HEK293T (cell line): Measurements from ENCODE around the gene PAQR5.

Experiments used
- L3MBTL2 ChIP-seq: fragments of 450-650 bp; conservative IDR thresholded peaks from 2 replicates; pipeline ENCODE4 v1.6.1; 2016; ENCODE audit warnings: mild to moderate bottlenecking
- SP1 ChIP-seq: fragments of 450-650 bp; IDR thresholded peaks from 2 replicates; pipeline ENCODE4 v1.6.1; 2017
- TARDBP ChIP-seq: fragments of 450-650 bp; IDR thresholded peaks from 2 replicates; pipeline ENCODE4 v1.6.1; 2016

DNA sequence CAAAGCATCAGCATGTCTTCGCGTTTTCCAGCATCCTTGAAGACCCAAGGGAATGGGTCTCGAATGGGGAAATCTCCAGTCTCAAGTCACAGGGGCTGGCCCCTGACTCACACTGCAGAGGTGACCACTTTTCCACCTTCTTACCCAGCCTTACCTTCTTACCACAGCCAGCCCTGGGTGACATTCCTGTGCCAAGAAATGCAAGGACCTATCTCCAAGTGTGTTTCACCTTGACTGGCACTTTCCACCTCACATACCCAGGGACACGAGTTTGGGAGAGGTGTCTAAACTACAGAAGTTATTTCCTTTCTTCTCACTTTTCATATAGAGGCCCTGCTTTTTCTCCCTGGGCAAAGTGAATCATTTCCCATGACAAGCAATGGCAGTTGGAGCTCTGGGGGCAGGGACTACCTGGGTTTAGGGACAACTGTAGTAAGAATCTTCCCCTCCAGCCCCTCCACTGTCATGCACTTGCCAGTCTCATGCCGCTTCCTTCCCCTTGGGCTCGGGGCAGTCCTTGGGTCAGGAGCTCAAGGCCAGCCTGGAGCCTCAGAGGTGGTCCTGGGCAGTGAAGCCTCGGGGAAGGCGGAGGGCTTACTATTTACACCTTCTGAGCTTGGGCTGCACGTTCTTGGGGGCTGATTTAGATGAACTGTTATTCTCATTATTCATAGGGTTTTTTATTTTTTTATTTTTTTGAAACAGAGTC, 16.8 kb downstream of the PAQR5 start:
- TF ChIP-seq SP1 = no peak
- TF ChIP-seq L3MBTL2 = no peak
- no peak for TF ChIP-seq TARDBP
